GM19193 (cell line): ENCODE measurements around the gene ARHGAP32.

Source experiments
- POLR2A ChIP-seq: IDR thresholded peaks from 4 replicates; pipeline ENCODE4 v1.6.1; 2011; ENCODE audit not compliant: insufficient read depth, insufficient read length; ENCODE audit errors: extremely low read depth

Gene ARHGAP32

GRCh38 chr11:128963744-128964325 lies 228.3 kb downstream of the ARHGAP32 start:
- TF ChIP-seq POLR2A: no peak

GRCh38 chr11:128962896-128963295 lies 229.2 kb downstream of the ARHGAP32 start:
- TF ChIP-seq POLR2A: no peak

GRCh38 chr11:128961645-128962044 lies 230.5 kb downstream of the ARHGAP32 start:
- TF ChIP-seq POLR2A: no peak

- no peak for TF ChIP-seq POLR2A
Observed at GRCh38 chr11:128957202-128957482, 235.0 kb downstream of the ARHGAP32 start.

- TF ChIP-seq POLR2A: no peak
Observed at GRCh38 chr11:128956401-128957201, 235.5 kb downstream of the ARHGAP32 start.

GRCh38 chr11:128955636-128956035 lies 236.5 kb downstream of the ARHGAP32 start:
- no peak for TF ChIP-seq POLR2A

GRCh38 chr11:128953151-128953550 lies 239.0 kb downstream of the ARHGAP32 start:
- TF ChIP-seq POLR2A: no peak

GRCh38 chr11:128949791-128950454 lies 242.2 kb downstream of the ARHGAP32 start:
- TF ChIP-seq POLR2A: no peak

GRCh38 chr11:128948583-128948982 lies 243.5 kb downstream of the ARHGAP32 start:
- TF ChIP-seq POLR2A: no peak

GRCh38 chr11:128947773-128948172 lies 244.4 kb downstream of the ARHGAP32 start:
- no peak for TF ChIP-seq POLR2A

GRCh38 chr11:128946648-128947047 lies 245.5 kb downstream of the ARHGAP32 start:
- no peak for TF ChIP-seq POLR2A

- no peak for TF ChIP-seq POLR2A
Observed at GRCh38 chr11:128943428-128943976, 248.6 kb downstream of the ARHGAP32 start.

GRCh38 chr11:128942817-128943427 lies 249.2 kb downstream of the ARHGAP32 start, which contains the start of gene TP53AIP1:
Gene TP53AIP1, minus strand, starts transcription at chr11:128942871. Its CDS starts 5,053 bp downstream, at chr11:128937818.
- TF ChIP-seq POLR2A: no peak

- no peak for TF ChIP-seq POLR2A
Observed at GRCh38 chr11:128942272-128942612, 249.9 kb downstream of the ARHGAP32 start.

- no peak for TF ChIP-seq POLR2A
Observed at GRCh38 chr11:128941573-128942271, 250.4 kb downstream of the ARHGAP32 start.
